ENCODE data around the gene CRABP1.

DNA sequence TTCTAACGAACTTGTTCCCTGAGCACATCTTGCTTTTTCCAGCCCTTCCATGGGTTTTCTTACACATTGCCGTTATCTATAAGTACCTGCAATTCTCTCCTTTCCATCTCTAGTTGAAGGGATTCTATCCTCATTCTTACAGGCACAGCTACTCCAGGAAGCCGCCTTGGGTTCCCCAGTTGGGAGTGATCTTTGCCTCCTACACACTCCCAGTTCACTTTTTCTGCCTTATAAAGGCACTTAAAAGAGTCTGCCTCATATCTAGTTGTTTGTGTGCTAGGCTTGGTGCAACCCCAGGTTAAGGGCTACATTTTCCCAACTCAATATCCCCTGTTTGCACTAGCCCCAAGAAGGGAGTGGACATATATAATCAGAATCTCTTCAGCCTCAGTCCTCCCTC, 53.9 kb downstream of the CRABP1 start:
- TF ChIP-seq, protein P1, sequence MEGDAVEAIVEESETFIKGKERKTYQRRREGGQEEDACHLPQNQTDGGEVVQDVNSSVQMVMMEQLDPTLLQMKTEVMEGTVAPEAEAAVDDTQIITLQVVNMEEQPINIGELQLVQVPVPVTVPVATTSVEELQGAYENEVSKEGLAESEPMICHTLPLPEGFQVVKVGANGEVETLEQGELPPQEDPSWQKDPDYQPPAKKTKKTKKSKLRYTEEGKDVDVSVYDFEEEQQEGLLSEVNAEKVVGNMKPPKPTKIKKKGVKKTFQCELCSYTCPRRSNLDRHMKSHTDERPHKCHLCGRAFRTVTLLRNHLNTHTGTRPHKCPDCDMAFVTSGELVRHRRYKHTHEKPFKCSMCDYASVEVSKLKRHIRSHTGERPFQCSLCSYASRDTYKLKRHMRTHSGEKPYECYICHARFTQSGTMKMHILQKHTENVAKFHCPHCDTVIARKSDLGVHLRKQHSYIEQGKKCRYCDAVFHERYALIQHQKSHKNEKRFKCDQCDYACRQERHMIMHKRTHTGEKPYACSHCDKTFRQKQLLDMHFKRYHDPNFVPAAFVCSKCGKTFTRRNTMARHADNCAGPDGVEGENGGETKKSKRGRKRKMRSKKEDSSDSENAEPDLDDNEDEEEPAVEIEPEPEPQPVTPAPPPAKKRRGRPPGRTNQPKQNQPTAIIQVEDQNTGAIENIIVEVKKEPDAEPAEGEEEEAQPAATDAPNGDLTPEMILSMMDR (IDR thresholded peaks at IDR 0.05) = no peak
- TF ChIP-seq POLR2A (IDR thresholded peaks at IDR 0.05) (no peak), EP300 (IDR thresholded peaks at IDR 0.05) (no peak)

All from ovary (tissue), 3 donors.